ENCODE results near the gene TBCD. TPM values are rescaled to one million over a fixed set of nuclear protein-coding genes. Genes with fewer than 3 reads are reported as not detected.

TBCD gene
- total RNA-seq, 3 donors from 2014 or later = 45.4 to 65.9 (median 53.3) TPM

DNA sequence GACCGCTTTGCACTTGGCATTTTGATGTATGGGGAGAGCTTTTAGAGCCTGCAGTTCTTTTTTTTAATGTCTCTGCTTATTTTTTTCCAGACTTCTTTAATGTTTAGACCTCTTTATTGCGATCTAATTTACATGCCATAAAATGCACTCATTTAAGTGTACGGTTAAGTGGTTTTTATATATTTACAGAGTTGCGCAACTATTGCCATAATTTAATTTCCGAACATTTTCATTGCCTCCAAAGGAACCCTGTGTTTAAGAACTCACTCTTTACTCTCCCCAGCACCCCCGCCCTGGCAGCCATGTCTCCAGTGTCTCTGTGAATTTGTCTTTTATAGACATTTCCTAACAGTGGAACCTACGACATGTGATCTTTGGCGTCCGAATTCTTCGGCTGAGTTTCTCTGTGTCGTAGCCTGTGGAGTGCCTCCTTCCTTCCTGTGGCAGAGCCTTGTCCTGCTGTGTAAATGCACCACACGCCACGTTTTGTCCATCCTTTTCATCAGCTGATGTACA, 64.0 kb downstream of the TBCD start:
- Histone ChIP-seq H3K27ac (no peak overlapping the region), H3K36me3 (no peaks in the 10 kb centered on the region), H3K27me3 (no peaks in the 10 kb centered on the region), H3K4me1 (no peaks in the 10 kb centered on the region), H3K4me3 (no peak overlapping the region), H3K9me3 (peaks cover 8 to 13% of the 10 kb centered on the region in 2 donors)
- intact Hi-C loops (cut with DNase I; ENCODE audit: low total_unique reads) = no loop called here
- TF ChIP-seq POLR2A (IDR thresholded peaks at IDR 0.05) = no peak
- TF ChIP-seq, protein P1, sequence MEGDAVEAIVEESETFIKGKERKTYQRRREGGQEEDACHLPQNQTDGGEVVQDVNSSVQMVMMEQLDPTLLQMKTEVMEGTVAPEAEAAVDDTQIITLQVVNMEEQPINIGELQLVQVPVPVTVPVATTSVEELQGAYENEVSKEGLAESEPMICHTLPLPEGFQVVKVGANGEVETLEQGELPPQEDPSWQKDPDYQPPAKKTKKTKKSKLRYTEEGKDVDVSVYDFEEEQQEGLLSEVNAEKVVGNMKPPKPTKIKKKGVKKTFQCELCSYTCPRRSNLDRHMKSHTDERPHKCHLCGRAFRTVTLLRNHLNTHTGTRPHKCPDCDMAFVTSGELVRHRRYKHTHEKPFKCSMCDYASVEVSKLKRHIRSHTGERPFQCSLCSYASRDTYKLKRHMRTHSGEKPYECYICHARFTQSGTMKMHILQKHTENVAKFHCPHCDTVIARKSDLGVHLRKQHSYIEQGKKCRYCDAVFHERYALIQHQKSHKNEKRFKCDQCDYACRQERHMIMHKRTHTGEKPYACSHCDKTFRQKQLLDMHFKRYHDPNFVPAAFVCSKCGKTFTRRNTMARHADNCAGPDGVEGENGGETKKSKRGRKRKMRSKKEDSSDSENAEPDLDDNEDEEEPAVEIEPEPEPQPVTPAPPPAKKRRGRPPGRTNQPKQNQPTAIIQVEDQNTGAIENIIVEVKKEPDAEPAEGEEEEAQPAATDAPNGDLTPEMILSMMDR (IDR thresholded peaks at IDR 0.05) = no peak
- DNase-seq (ENCODE audit: low spot score in 2 of 2) = no peak

- Histone ChIP-seq H3K4me3 (no peak overlapping the region), H3K4me1 (no peaks in the 10 kb centered on the region), H3K27ac (no peak overlapping the region), H3K9me3 (peaks cover 8 to 13% of the 10 kb centered on the region in 2 donors), H3K27me3 (no peaks in the 10 kb centered on the region), H3K36me3 (no peaks in the 10 kb centered on the region)
- TF ChIP-seq, protein P1 (IDR thresholded peaks at IDR 0.05) = no peak
- TF ChIP-seq POLR2AphosphoS5 (IDR thresholded peaks at IDR 0.05) (no peak), POLR2A (IDR thresholded peaks at IDR 0.05) (no peak)
- no peak for DNase-seq (ENCODE audit: low spot score in 2 of 2)
- intact Hi-C loops (cut with DNase I; ENCODE audit: low total_unique reads) = no loop called here
Measured at GRCh38 chr17:82816358-82816757, 64.5 kb downstream of the TBCD start.

- Histone ChIP-seq H3K36me3 (no peaks in the 10 kb centered on the region), H3K4me1 (no peaks in the 10 kb centered on the region), H3K27ac (no peak overlapping the region), H3K27me3 (no peaks in the 10 kb centered on the region), H3K9me3 (peaks cover 8 to 13% of the 10 kb centered on the region in 2 donors), H3K4me3 (no peak overlapping the region)
- no peak for TF ChIP-seq POLR2A (IDR thresholded peaks at IDR 0.05)
- no peak for DNase-seq (ENCODE audit: low spot score in 2 of 2)
- intact Hi-C loops (cut with DNase I; ENCODE audit: low total_unique reads) = no loop called here
Measured at GRCh38 chr17:82817947-82818346, 66.1 kb downstream of the TBCD start.

- Histone ChIP-seq H3K27me3 (no peaks in the 10 kb centered on the region), H3K36me3 (no peaks in the 10 kb centered on the region), H3K4me3 (no peak overlapping the region), H3K27ac (no peak overlapping the region), H3K4me1 (no peaks in the 10 kb centered on the region), H3K9me3 (peaks cover 8 to 13% of the 10 kb centered on the region in 2 donors)
- intact Hi-C loops (cut with DNase I; ENCODE audit: low total_unique reads) = no loop called here
- no peak for DNase-seq (ENCODE audit: low spot score in 2 of 2)
- no peak for TF ChIP-seq POLR2A (IDR thresholded peaks at IDR 0.05)
Measured at GRCh38 chr17:82820278-82821251, 68.7 kb downstream of the TBCD start.

- Histone ChIP-seq H3K9me3 (peaks cover 8 to 13% of the 10 kb centered on the region in 2 donors), H3K4me3 (no peak overlapping the region), H3K27me3 (no peaks in the 10 kb centered on the region), H3K4me1 (no peaks in the 10 kb centered on the region), H3K36me3 (no peaks in the 10 kb centered on the region), H3K27ac (no peak overlapping the region)
- TF ChIP-seq POLR2A (IDR thresholded peaks at IDR 0.05) (no peak), POLR2AphosphoS5 (IDR thresholded peaks at IDR 0.05) (no peak)
- TF ChIP-seq, protein P1 (IDR thresholded peaks at IDR 0.05) = no peak
- no peak for DNase-seq (ENCODE audit: low spot score in 2 of 2)
- intact Hi-C loops (cut with DNase I; ENCODE audit: low total_unique reads) = no loop called here
Measured at GRCh38 chr17:82821554-82821953, 69.7 kb downstream of the TBCD start.

DNA sequence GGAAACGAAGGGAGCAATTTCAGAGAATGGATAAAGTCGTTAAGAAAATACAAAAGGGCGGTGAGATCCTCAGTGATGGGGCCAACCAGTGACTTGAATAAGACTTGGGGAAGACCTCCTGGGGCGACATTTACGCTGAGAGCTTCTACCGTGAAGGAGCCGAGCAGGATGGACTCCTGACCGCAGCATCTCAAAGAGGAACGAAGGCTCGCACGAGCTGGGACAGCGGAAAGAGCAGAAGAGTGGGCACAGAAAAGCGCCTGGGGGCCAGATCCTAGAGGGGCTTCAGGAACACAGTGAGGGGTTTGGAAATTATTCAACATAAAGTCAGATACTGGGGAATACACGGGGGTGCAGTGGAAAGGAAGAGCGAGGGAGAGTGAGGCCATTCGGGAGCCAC, 70.4 kb downstream of the TBCD start:
- H3K36me3 ChIP-seq = no peaks in the 10 kb centered on the region
- no peak for DNase-seq (ENCODE audit: low spot score in 2 of 2)

More for the DNA sequence above, 70.4 kb downstream of the TBCD start:
- H3K27ac ChIP-seq = no peak overlapping the region
- H3K9me3 ChIP-seq = peaks cover 8 to 13% of the 10 kb centered on the region in 2 donors
- no peaks in the 10 kb centered on the region for H3K27me3 ChIP-seq
- TF ChIP-seq POLR2AphosphoS5 (IDR thresholded peaks at IDR 0.05) (no peak), POLR2A (IDR thresholded peaks at IDR 0.05) (no peak)
- TF ChIP-seq, protein P1 (IDR thresholded peaks at IDR 0.05) = no peak
- H3K4me1 ChIP-seq = no peaks in the 10 kb centered on the region
- H3K4me3 ChIP-seq = no peak overlapping the region
- intact Hi-C loops (cut with DNase I; ENCODE audit: low total_unique reads) = no loop called here

Data from breast epithelium (tissue), 4 donors.